HG03432 (cell line): ENCODE measurements around the gene MLST8.

Experiments
- ATAC-seq: cut with Tn5 transposase; IDR thresholded peaks from one replicate; pipeline ENCODE4 v1.9.1; 2021; ENCODE audit warnings: mild to moderate bottlenecking, moderate library complexity; ENCODE audit not compliant: unreplicated experiment

The MLST8 gene

DNA sequence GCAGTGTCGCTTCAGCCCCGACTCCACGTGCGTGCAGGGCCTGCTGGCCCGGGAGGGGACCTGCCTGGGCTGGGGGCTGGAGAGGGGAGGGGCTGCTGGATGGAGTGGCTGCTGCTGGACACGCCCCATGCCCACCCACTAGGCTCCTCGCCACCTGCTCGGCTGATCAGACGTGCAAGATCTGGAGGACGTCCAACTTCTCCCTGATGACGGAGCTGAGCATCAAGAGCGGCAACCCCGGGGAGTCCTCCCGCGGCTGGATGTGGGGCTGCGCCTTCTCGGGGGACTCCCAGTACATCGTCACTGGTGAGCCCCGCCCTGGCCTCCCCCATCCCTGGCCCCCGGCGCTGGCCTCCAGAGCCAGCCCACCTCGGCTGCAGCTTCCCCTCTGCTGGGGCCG, 3.1 kb downstream of the MLST8 start:
- no peak for ATAC-seq

DNA sequence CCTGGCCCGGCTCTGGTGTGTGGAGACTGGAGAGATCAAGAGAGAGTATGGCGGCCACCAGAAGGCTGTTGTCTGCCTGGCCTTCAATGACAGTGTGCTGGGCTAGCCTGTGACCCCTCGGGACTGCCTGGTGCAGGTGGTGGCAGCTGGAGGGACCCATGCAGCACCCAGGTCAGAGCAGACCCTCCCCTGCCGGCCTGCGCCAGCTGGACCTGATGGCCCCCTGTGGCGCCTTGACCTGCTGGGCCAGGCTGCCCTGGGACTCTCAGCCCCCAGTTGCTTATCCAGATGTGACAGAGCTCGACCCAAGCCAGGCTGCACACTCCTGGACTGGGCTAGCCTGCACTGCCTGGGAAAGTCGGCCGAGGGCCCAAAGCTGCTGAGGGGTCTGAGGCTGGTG, 3.5 kb downstream of the MLST8 start:
- no peak for ATAC-seq

DNA sequence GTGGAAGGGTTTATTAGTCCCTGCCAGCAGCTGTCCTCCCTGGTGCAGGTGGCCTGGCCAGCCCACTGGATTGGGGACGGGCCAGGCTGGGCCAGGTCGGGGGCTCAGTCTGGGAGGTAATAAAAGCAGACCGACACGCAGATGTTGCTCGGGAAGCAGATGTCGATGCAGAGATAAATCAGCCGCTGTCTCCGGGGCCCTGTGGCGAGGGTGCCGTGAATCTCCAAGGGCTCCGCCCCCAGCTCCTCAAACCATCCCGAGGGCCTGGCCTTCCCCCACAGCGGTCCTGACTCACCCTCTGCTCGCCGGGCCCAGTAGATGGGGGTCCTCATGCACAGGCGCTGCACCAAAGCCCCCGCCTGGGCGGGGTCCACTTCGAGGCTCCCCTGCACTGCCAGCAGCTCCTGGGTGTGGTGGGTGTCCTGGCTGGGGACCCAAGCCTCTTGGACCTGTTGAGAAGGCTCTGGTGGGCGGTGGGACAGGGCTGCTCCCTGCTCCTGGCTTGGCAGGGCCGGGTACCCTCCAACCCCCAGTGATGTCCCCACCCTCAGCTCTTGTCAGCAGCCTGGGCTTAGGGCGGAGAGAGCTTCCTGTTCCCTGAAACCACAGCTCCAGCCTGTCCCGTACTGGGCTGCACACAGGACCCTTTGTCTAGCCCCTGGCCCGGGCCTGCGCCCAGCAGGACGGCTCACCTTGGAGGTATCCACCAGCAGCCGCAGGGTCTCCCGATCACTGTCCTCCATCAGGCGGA, 4.2 kb downstream of the MLST8 start:
- ATAC-seq: no peak

DNA sequence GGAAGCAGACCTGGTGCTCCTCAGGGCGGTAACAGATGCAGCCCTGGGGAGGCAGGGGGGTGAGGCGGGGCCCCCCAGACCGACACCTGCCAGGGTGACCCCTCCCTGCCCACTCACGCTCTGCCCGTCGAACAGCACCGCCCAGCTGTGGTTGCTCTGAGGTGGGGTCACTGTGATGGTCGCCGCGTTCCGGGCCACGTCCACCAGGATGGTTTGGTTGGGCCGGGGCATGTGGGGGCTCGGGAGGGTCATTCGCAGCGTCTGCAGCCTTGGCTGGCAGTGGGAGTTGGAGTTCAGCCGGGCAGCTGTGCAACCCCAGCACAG, 4.7 kb downstream of the MLST8 start:
- ATAC-seq: no peak

DNA sequence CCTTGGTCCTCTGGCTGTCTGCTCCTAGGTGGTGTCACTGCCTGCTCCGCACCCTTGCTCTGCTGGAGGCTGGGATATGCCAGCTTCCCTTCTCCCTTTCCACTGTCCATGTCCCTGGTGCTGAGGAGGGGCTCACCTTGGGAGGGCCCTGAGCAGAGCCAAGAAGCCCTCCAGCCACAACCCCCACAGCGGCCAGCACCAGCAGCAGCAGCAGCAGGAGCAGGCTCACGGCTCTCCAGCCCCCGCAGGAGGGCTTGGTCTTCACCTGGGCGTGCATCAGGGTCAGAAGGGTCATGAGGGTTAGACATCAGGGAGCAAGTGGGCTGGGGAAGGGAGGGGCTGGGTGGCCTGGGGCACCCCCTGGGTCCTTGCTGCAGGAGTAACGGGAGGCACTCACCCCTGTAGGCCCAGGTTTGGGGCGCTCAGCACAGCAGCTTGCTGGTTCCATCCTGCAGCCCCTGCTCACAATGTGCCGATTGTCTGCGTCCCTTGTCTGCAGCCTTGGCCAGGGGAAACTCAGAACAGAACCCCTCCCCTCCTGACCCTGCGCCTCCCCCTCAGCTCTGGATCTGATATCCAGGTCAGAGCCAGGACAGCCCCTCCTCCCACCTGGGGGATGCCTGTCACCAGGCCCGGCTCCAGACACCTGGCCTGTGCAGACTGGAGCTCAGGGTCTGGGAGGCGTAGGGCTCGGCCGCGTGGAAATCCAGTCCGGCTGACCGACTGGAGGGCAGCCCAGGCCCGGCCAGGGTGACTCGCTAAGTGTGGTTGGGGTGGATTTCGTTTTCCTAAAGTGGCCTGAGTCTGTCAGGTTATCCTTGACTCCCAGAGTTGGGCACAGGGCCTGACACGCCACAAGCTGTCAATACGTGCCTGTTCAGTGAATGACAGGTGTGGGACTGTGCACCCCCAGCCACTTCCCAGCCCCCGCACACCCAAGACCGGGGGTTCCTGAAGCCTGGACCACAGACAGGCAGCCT, 5.4 kb downstream of the MLST8 start, which contains the start of gene BRICD5:
Gene BRICD5, minus strand, starts transcription at position 478 of the 980 bp plus-strand sequence. Its CDS starts 30 bp downstream, at position 448.
- no peak for ATAC-seq

DNA sequence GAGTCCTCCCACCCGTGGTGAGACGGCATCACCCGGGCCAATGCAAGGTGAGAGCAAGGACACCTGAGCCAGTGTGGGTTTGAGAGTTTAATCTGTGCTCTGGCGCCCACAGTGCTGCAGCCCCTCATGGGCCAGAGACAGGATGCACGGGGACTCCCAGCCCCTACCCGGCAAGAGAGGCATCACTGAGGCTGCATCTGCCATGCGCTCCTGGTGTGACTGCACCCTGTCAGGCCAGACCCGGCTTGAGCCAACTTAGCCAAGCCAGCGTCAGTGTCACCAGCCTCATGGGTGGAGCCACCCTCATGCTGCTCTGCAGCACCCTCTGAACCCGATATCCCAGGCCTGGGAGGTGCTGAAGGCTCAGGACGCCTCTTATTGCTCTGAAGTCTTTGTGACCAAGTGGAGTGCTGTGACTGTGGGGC, 6.7 kb downstream of the MLST8 start:
- ATAC-seq: no peak

DNA sequence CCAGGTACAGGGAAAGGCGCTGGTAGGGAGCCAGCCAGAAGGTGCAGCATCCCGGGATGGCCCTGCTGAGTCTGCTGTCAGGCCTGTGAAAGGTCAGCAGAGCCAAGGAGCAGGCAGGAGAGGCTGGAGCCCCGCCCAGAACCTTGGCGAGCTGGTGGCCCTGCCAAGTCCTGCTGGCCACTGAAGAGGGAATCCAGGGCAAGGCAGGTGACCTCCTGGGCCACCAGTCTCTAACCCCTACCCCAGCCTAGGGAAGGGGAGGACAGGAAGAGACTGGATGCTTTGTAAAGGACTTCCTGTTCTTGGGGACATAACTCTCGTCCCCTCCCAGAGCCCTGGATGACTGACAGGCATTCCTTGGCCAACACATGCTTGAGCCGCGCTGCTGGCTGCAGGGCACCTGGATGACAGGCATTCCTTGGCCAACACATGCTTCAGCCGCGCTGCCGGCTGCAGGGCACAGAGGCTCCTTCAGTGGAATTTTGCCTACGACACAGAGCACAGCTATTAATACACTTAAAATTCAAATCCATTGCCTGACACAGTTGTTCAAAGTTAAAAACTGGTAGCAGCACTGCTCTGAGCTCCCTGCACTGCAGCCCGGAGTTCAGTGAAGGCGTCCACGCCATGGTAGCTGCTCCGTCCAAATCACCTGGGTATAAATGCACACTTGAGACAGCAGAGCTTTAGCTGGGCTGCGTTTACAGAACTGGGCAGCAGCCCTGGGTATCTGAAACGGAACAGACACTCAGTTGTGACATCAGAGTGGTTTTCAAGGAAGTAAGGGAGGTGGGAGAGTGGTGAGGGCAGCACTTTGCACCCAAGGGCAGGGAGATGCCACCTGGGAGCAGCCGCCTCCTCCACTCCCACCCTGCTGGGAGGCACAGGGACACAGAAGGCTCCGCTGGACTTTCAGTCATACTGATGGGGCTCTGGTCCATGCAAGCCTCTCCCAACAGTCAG, 7.4 kb downstream of the MLST8 start:
- ATAC-seq: no peak

DNA sequence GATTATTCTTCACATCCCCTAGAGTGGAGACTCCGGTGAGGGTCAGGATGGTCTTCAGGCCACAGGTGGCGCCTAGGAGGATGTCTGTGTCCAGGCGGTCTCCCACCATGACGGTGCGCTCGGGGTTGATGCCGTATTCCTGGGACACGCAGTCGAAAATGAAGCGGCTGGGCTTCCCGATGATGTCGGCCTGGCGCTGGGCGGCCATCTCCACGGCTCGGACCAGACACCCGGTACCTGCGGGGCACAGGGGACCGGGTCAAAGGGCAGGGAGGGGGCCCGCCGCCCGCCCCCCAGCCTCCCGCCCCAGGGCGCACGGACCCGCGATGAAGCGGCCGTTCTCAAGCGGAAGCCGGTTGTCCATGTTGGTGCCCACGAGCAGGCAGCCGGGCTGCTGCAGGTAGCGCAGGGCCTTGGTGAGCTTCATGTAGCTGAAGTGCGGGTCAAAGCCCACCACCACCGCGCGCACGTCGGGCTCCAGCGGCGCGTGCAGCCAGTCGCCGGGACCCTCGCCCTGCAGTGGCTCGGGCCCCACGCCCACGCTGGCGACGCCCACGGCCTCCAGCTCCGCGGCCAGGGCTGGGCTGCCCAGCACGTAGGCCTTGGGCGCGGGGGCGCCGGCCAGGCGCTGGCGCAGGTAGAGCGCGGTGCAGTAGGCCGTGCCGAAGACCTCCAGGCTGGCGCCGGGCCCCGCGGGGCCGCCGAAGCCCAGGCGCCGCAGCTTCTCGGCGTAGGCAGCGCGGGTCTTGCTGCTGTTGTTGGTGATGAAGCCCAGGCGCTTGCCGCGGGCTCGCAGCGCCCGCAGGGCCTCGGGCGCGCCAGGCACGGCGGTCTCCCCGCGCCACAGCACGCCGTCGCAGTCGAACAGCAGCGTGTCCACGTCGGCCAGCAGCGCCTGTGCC, 8.8 kb downstream of the MLST8 start:
- peak; percentile 8 for ATAC-seq

DNA sequence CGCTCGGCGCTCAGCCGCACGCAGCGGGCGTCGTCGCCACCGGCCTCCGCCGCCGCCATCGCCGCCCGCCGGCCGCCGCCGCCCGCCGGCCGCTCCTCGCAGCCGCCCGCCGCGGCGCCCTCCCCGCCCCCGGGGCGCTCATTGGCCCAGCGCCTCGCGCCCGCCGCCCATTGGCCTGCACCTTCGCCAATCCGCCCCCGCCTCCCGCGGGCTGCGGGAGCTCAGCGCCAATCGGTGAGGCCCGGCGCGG, 9.4 kb downstream of the MLST8 start, which contains the start of gene PGP:
Gene PGP, minus strand, starts transcription at position 122 of the 250 bp plus-strand sequence. Its CDS starts 63 bp downstream, at position 59.
- ATAC-seq: peak; percentile 77

DNA sequence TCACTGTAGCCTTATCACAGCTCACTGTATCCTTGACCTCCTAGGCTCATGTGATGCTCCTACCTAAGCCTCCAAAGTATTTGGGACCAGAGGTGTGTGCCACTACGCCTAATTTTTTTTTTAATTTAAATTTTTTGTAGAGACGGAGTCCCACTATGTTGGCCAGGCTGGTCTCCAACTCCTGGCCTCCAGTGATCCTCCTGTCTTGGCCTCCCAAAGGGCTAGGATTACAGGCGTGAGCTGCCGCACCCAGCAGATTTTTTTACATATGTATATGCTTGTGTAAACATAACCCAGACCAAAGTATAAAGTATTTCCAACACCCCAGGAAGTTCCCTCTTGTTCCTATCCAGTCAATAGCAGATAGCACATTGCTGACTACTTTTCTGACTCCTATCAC, 11.1 kb downstream of the MLST8 start:
- no peak for ATAC-seq

DNA sequence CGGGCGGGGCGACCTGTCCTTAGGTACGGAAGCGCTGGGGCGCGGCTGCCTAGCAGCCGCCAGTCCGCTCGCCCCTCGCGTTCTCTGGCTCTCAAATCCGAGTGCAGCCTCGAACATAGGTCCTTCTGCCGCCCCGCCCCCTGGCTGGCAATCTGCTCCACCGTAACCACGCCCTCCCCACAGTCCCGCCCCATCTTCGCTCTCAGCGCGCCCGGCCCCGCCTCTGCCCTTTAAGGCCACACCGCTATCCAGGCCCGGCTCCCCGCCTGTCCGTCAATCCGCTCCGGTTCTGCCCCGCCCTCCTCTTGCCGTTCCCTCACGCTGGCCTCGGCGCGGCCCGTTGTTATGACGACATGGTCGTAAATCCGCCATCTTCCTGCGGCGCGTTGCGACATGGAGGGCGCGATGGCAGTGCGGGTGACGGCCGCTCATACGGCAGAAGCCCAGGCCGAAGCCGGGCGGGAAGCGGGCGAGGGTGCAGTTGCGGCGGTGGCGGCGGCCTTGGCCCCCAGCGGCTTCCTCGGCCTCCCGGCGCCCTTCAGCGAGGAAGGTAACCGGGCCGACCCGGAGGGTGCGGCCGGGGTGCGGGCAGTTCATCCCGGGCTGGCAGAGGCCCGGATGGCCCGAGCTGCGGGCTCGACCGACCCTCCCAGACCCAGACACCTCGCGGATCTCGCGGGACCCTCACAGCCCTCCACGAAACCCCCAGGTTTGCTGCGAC, 18.1 kb downstream of the MLST8 start, which contains the start of gene E4F1:
Gene E4F1, plus strand, starts transcription at position 371 of the 721 bp plus-strand sequence. Its CDS starts 23 bp downstream, at position 394.
- peak; percentile 94 for ATAC-seq

DNA sequence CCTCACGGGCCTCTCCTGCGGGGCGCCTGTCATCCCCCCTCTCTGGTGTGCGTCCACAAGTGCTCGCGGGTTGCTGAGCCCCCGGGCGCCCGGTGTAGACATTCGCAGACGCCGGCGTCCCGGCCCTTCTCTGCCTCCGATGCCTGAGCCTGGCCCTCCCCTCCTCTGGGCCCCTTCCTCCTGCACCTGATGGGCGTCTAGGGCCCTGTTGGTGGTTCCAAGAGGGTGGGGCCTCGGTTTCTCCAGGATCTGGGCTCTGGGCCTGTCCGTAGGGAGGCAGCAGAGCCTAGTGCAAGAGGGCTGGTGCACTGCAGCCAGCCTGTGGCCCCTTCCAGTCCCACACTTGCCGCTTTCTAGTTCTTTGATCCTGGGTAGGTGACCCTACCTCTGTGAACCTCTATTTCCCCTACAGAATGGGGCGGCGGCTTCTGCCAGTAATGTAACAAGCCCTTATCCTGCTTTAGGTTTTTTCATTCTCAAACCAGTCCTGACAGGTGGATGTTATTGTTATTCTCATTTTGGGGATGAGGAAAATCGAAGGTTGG, 18.8 kb downstream of the MLST8 start:
- ATAC-seq: peak; percentile 23

DNA sequence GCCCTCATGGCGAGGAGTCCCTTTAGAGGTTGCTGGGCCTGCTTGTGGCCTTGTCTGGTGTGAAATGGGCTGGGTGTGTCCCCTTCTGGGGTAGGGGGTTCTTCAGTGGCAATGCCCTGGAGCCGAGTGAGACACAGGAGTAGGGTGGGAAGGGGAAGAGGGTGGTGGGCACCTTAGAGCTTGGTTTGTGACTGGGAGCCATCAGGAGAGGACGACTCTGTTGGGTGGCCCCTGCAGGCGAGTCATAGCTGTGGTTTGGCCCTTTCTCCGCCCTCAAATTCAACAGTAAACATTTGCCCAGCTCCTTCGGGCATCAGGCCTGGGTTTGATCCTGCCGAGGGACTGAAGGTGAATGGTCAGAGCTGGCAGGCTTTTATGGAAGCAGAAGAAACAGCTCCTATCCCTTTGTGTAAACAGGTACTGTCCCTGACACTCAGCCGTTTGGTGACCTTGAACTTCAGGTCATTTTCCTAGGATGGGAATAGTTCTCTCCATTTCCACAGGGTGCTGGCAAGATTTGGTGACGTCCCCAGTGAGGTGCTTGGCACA, 21.1 kb downstream of the MLST8 start:
- ATAC-seq: no peak

DNA sequence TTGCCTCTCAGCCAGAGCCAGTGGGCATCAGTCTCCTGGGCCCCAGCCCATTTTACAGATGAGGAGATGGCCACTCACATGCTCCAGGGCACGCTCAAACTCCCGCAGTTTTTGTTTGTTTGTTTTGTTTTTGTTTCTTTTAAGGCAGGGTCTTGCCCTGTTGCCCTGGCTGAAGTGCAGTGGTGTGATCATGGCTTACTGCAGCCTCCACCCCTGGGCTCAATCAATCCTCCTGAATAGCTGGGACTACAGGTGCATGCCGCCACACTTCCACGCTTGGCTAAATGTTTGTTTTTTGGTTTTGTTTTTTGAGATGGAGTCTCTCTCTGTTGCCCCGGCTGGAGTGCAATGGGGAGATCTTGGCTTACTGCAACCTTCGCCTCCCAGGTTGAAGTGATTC, 21.7 kb downstream of the MLST8 start:
- ATAC-seq: no peak

DNA sequence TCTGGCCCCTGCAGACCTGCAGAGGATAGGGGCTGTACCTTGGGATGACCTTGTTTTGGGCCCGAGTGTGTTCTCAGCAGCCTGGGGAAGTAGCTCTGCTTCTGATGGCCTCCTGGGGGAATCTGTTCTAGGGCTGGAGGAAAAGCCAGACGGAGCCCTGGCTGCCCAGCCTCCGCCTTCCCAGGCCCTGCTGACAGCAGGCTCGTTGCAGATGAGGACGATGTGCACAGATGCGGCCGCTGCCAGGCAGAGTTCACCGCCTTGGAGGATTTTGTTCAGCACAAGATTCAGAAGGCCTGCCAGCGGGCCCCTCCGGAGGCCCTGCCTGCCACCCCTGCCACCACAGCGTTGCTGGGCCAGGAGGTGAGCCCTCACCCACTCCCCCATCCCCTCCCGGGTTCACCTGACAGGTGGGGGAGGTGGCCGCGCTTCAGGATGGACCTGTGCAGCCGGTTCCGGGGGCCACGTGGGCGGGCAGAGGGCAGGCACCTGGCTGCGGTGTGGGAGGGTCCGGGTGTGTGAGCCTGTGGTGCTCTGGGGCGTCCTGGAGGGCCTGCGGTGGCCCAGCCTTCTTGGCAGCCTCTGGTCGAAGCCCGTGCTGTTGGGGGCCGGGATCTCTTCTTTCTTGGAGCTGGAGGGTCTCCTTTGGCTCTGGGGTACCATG, 23.0 kb downstream of the MLST8 start:
- ATAC-seq: no peak

DNA sequence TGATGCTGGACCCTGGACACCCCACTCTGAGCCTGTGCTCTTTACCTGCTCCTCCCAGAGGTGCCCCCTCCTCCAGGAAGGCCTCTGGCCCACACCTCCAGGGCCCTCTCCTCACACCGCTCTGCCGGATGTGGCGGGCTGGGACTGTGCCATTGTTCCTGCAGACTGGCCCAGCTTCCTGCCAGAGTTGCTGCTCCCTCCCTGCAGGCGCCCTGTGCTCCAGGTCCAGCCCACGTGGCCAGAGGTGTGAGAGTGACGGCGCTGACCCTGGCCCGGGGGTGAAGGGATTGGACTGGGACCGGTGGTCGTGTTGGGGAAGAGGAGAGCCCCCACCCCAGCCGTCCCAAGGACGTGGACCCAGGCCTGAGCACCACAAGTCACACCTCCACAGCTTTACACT, 23.8 kb downstream of the MLST8 start:
- no peak for ATAC-seq

DNA sequence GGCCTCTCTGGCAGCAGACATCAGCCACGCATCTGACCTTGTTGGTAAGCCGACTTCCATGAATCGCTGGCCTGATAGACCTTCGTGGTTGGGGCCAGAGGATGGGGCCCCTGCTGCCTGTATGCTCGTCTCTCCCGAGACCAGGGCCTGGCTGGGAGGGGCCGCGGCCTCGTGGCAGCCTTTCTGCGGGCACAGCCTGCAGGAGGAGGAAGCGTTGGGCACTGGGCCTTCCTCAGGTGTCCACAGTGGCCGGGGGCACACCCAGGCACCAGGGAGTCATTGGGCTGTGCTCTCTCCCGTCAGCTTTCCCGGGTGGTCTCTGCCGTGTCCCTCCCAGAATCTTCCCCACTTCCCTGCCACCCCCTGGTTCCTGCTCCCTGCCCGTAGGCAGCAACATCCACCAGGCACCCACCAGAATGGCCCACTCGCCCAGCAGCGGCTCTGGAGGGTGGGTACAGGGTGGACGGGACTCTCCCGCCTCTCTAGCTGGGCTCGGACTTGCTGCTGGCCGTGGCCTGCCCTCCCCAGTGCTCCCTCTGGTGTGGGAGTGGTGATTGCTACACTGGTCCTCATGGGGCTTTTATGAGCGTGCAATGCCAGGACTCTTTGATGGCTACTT, 24.5 kb downstream of the MLST8 start:
- no peak for ATAC-seq

DNA sequence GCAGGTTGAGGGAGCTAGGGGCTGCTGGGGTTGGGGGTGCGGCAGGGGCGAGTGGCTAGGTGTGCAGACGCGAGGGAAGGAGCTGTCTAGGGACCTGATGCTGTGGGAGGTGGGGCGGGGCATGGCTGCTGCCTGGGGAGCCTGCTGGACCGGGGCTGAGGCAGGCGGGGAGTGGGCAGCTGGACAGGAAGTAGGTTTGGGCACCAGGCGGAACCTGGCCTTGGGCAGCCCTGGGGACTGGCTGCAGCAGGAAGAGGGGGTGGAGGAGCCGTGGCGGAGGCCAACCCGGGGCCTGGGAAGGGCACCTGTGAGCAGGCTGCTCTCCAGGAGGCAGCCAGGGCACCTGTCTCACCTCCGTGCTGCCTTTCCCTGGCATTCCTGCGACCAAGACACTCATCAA, 25.1 kb downstream of the MLST8 start:
- no peak for ATAC-seq
